HG03039 (cell line): ENCODE data around the gene GIMD1.

Source experiments
- ATAC-seq: cut with Tn5 transposase; IDR thresholded peaks from one replicate; pipeline ENCODE4 v1.9.1; 2021; ENCODE audit warnings: mild to moderate bottlenecking, moderate library complexity; ENCODE audit not compliant: unreplicated experiment

The GIMD1 gene

GRCh38 chr4:106315968-106316772 lies 52.4 kb downstream of the GIMD1 start, which contains the start of the genes AIMP1 and TBCK:
AIMP1 (plus strand) TSS chr4:106316550; CDS start chr4:106325010, 8,460 bp downstream.
TBCK (minus strand) TSS chr4:106316209; CDS start chr4:106308960, 7,249 bp downstream.
- peak; percentile 88 for ATAC-seq

GRCh38 chr4:106315476-106315967 lies 53.1 kb downstream of the GIMD1 start:
- ATAC-seq: peak; percentile 7

- ATAC-seq: no peak
These were observed 53.6 kb downstream of the GIMD1 start for GRCh38 chr4:106314960-106315359.

- no peak for ATAC-seq
These were observed 55.5 kb downstream of the GIMD1 start for GRCh38 chr4:106312997-106313522.

GRCh38 chr4:106312377-106312776 lies 56.2 kb downstream of the GIMD1 start:
- no peak for ATAC-seq
